Measurements from ENCODE around the gene SLC44A2.

DNA sequence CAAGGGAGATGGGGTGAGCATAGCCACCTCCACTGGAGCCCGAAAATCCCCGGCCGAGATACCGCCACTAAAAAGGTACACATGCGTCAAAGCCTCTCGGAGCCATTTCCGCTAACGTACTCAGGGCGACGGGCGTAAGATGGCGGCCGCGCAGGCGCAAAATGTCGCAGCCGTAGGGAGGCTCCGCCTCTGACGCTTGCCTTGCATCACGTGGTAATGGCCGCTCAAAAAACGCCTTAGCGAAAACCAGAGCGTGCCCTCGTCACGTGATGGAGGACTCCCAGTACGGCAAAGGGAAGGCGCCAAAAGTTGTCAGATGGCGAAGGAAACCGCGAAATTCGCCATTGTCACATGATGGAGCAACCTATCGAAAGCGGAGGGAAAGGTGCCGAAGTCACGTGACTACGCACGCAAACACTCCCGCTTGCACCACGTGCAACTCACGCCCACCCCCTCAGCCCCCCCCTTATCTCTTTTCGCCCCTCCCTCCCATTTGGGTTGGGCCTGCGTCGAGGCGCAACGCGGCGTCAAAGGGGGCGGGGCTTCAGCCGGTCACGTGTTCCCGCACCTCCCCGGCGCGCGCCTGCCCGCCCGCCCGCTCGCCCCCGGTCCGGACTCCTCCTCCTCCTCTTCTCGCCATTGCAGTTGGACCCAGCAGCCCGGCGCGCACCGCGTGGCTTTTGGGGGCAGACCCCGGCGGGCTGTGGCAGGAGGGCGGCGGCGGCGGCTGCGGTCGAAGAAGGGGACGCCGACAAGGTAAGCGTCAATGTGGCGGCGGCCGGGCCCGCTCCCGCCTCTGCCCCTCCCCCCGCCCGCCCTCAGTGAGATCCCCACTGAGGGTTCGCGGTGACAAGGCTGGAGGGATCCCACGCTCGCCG lies 28.6 kb downstream of the SLC44A2 start, which contains the start of gene ILF3:
- TF ChIP-seq CTCF (IDR thresholded peaks at IDR 0.05), result no peak
- TF ChIP-seq POLR2AphosphoS5 (IDR thresholded peaks at IDR 0.05), result peak; percentile 98 to 100 (median 100)
